Upper lobe of right lung (tissue), 1 donor: ENCODE measurements around the gene NACAD. TPM values are rescaled to one million over a fixed set of nuclear protein-coding genes. Genes with fewer than 3 reads are reported as not detected.

Source experiments
- ATAC-seq: fragments of 200-7000 bp; cut with Tn5 transposase; one replicate; pipeline ENCODE4 v1.9.1; 2020; ENCODE audit warnings: mild to moderate bottlenecking, moderate library complexity
- DNase-seq: peaks from one replicate; pipeline ENCODE4 v3.0.0-alpha.2; 2020
- H3K27ac ChIP-seq: fragments of 200-600 bp; one replicate; pipeline ENCODE4 v1.8.0; 2022
- H3K27me3 ChIP-seq: fragments of 200-600 bp; one replicate; pipeline ENCODE4 v1.8.0; 2022; ENCODE audit warnings: mild to moderate bottlenecking
- H3K36me3 ChIP-seq: fragments of 200-600 bp; one replicate; pipeline ENCODE4 v1.8.0; 2022
- H3K4me1 ChIP-seq: fragments of 200-600 bp; one replicate; pipeline ENCODE4 v1.8.0; 2022
- H3K4me3 ChIP-seq: fragments of 200-600 bp; one replicate; pipeline ENCODE4 v1.8.0; 2022; ENCODE audit warnings: mild to moderate bottlenecking
- H3K9me3 ChIP-seq: fragments of 200-600 bp; one replicate; pipeline ENCODE4 v1.8.0; 2022
- intact Hi-C: fragments of 100-400 bp; cut with DNase I; formaldehyde crosslinking; loops from one replicate; pipeline ENCODE4 v1.11.0; 2022
- total RNA-seq: library from RNA; stranded (reverse); fragmentation: NEBNext Ultra II Directional; extraction: Animal tissue kit (Norgen Biotek cat#: 25700); gene quantifications from one replicate; pipeline ENCODE4 v1.2.1, GENCODE V29; 2021
- TF ChIP-seq, protein P1 (sequence below): fragments of 200-600 bp; IDR thresholded peaks from one replicate; pipeline ENCODE4 v1.8.0; 2022; ENCODE audit warnings: antibody characterized with exemption
- donor health status: DM: no; HTN: yes; CAD: no; lungs with severe emphysema.

Gene NACAD
- total RNA-seq, 1 donor from 2014 or later: 2.3 TPM

DNA sequence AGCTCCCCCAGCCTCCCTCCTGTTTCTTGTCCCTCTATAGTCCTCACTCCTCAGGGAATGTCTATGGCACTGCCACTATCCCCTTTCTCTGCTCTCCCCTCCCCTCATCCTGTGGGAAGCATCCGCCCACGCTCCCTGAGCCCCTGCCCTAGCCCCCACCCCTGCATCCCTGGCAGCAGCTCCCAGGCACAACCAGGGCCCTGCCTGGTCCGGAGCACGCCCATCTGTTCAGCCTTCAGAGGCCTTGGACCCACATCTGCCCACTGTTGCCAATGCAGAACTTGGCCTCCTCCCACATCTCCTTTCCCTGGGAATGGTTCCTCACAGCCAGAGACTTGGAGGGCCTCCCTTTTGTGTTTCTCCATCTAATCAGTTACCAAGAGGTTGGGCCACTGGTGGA lies 43.1 kb upstream of the NACAD start:
- H3K27ac ChIP-seq: no peak overlapping the region
- ATAC-seq (no peak), DNase-seq (no peak)
- no peak overlapping the region for H3K4me3 ChIP-seq
- H3K27me3 ChIP-seq: no peaks in the 10 kb centered on the region
- TF ChIP-seq, protein P1, sequence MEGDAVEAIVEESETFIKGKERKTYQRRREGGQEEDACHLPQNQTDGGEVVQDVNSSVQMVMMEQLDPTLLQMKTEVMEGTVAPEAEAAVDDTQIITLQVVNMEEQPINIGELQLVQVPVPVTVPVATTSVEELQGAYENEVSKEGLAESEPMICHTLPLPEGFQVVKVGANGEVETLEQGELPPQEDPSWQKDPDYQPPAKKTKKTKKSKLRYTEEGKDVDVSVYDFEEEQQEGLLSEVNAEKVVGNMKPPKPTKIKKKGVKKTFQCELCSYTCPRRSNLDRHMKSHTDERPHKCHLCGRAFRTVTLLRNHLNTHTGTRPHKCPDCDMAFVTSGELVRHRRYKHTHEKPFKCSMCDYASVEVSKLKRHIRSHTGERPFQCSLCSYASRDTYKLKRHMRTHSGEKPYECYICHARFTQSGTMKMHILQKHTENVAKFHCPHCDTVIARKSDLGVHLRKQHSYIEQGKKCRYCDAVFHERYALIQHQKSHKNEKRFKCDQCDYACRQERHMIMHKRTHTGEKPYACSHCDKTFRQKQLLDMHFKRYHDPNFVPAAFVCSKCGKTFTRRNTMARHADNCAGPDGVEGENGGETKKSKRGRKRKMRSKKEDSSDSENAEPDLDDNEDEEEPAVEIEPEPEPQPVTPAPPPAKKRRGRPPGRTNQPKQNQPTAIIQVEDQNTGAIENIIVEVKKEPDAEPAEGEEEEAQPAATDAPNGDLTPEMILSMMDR: no peak
- H3K9me3 ChIP-seq: no peaks in the 10 kb centered on the region
- H3K4me1 ChIP-seq: no peaks in the 10 kb centered on the region
- intact Hi-C loops: no loop called here
- no peaks in the 10 kb centered on the region for H3K36me3 ChIP-seq

DNA sequence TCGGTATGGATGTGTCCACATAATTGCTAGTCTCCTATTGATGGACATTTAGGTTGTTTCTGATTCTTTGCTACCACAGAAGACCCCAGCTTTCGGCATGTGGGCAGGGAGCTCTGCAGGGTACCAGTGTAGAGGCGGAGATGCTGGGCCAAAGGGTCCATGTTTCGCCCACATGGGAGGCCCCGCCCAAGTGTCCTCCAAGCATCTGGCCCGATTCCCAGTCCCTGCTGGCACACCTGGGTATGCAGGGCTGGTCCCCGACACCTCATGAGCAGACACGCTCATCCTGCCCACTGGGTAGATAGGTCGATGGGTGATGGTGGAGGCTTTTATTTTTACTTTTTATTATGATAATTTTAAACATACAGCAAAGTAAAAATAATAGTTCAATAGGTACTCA lies 42.1 kb upstream of the NACAD start:
- Histone ChIP-seq H3K27me3 (no peaks in the 10 kb centered on the region), H3K4me3 (no peak overlapping the region), H3K27ac (no peak overlapping the region), H3K36me3 (no peaks in the 10 kb centered on the region), H3K9me3 (no peaks in the 10 kb centered on the region), H3K4me1 (no peaks in the 10 kb centered on the region)
- DNase-seq (no peak), ATAC-seq (no peak)
- TF ChIP-seq, protein P1: no peak
- intact Hi-C loops: no loop called here

DNA sequence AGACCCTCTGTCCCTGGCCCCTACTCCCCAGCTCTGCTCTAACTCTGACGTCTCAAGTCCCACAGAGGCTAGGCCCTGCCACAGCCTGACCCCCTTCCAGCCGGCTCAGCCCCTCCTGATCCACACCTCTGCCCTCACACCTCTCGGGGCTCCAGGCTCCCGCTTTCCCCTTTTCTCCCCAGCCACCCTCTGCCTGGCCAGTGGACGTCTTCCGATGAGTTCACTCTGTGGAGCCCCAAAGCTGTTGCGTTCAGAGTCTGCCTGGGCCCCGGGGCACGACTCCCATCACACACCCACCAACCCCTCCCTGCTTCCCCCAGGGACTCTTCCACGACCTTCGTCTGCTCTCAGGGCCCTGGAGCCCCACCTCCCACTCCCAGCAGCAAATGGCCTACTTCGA lies 41.1 kb upstream of the NACAD start:
- no peaks in the 10 kb centered on the region for H3K9me3 ChIP-seq
- H3K4me3 ChIP-seq: no peak overlapping the region
- H3K27ac ChIP-seq: no peak overlapping the region
- H3K4me1 ChIP-seq: no peaks in the 10 kb centered on the region
- TF ChIP-seq, protein P1: no peak
- no peaks in the 10 kb centered on the region for H3K36me3 ChIP-seq
- H3K27me3 ChIP-seq: no peaks in the 10 kb centered on the region
- DNase-seq: no peak
- ATAC-seq: no peak
- intact Hi-C loops: no loop called here

DNA sequence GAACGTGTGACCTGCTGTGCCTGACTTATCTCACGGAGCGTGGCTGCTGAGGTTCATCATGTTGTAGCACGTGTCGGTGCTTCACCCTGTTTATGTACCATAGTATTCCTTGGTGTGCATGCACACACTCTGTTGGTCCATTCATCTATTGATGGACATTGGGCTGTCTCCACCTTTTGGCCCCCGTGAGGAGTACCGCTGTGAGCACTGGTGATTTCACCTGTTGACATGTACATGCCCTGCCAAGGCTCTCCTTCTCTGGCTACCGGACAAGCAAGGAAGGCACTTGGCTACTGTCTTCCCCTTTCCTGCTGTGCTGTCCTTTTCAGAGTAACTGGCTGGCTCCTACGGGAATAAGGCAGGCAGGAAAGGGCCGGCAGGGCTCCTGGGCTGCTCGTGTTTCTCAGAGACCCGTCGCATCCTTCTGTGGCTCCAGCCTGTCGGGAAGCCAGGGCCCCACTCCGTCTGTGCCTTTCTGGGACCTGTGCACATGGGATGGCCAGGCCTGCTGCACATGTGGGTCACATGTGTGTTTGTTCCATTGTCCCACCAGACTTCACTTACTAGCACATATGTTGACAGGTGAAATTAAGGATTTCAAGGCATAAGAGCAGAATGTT lies 40.5 kb upstream of the NACAD start:
- DNase-seq (no peak), ATAC-seq (no peak)
- no peak overlapping the region for H3K4me3 ChIP-seq
- H3K9me3 ChIP-seq: no peaks in the 10 kb centered on the region
- H3K4me1 ChIP-seq: no peaks in the 10 kb centered on the region
- no peaks in the 10 kb centered on the region for H3K27me3 ChIP-seq
- TF ChIP-seq, protein P1: no peak
- intact Hi-C loops: no loop called here
- H3K36me3 ChIP-seq: no peaks in the 10 kb centered on the region
- H3K27ac ChIP-seq: no peak overlapping the region

DNA sequence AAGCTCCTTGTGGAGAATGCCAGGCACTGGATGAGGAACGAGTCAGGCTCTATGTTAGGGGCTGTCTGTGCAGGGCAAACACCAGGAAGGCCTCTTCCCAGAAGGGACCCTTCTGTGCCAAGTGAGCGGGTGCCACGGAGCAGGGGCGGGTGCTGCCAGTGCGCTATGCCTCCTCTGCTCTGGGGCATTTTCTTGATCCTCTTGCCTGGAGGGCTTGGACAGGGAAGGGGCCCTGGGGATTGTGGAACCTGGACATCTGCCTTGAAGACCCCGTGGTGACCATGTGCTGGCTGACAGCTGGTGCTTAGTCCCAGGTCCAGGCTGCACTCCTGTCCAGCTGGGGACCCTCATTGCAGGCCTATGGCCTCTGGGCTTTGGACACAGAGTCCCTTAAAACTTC lies 38.2 kb upstream of the NACAD start:
- TF ChIP-seq, protein P1: no peak
- intact Hi-C loops: no loop called here
- H3K27me3 ChIP-seq: no peaks in the 10 kb centered on the region
- DNase-seq (no peak), ATAC-seq (no peak)
- no peak overlapping the region for H3K27ac ChIP-seq
- H3K4me3 ChIP-seq: no peak overlapping the region
- H3K4me1 ChIP-seq: no peaks in the 10 kb centered on the region
- H3K36me3 ChIP-seq: no peaks in the 10 kb centered on the region
- no peaks in the 10 kb centered on the region for H3K9me3 ChIP-seq

DNA sequence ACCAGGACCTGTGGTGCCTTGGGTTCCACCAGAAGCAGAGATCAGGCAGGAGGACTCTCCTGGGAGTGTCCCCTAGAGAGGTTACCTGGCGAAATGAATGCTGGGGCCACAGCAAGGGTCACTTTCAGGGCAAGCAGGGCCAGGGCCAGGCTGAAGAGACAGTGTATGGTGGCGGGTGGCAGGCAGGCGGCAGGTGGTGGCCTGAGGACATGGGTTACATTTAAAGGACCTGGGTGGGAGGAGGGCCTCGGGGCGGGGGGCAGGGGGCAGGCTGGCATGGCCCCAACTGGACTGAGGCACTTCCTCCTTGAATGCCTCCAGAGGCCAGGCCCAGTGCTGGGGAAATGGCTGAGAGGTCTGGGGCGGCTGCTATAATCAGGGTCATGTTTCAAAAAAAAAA lies 37.4 kb upstream of the NACAD start:
- intact Hi-C loops: no loop called here
- DNase-seq (no peak), ATAC-seq (no peak)
- Histone ChIP-seq H3K9me3 (no peaks in the 10 kb centered on the region), H3K27ac (no peak overlapping the region), H3K36me3 (no peaks in the 10 kb centered on the region), H3K4me3 (no peak overlapping the region), H3K27me3 (no peaks in the 10 kb centered on the region), H3K4me1 (no peaks in the 10 kb centered on the region)
- TF ChIP-seq, protein P1: no peak
